Parathyroid adenoma (tissue), 2 donors: ENCODE data around the gene NOSIP.
A peak's percentile ranks its signal among the peaks of the same experiment; 100 is the strongest.

ENCODE experiments used
- H2AFZ ChIP-seq: fragments of 300-600 bp; sonication (generic); one replicate; pipeline ENCODE4 v1.7.0; 2017; ENCODE audit warnings: antibody characterized with exemption, mild to moderate bottlenecking
- H3K27ac ChIP-seq: fragments of 300-600 bp; sonication (generic); one replicate; pipeline ENCODE4 v1.7.0; 2017
- H3K27me3 ChIP-seq: fragments of 300-600 bp; sonication (generic); one replicate; pipeline ENCODE4 v1.7.0; 2017; ENCODE audit warnings: low read length; ENCODE audit not compliant: control insufficient read depth, insufficient read depth
- H3K36me3 ChIP-seq: fragments of 300-600 bp; sonication (generic); one replicate; pipeline ENCODE4 v1.7.0; 2017; ENCODE audit warnings: low read length; ENCODE audit not compliant: control insufficient read depth, insufficient read depth
- H3K4me1 ChIP-seq: fragments of 300-600 bp; sonication (generic); one replicate; pipeline ENCODE4 v1.7.0; 2017; ENCODE audit warnings: control low read depth
- H3K4me2 ChIP-seq: fragments of 300-600 bp; sonication (generic); one replicate; pipeline ENCODE4 v1.7.0; 2017; ENCODE audit warnings: low read length
- H3K4me3 ChIP-seq: fragments of 300-600 bp; sonication (generic); one replicate; pipeline ENCODE4 v1.7.0; 2017; ENCODE audit warnings: low read depth, low read length
- H3K79me2 ChIP-seq: fragments of 300-600 bp; sonication (generic); one replicate; pipeline ENCODE4 v1.7.0; 2017; ENCODE audit warnings: control low read depth
- H3K9ac ChIP-seq: fragments of 300-600 bp; sonication (generic); one replicate; pipeline ENCODE4 v1.7.0; 2017; ENCODE audit warnings: mild to moderate bottlenecking
- H3K9me3 ChIP-seq: fragments of 300-600 bp; sonication (generic); one replicate; pipeline ENCODE4 v1.7.0; 2017; ENCODE audit warnings: low read length; ENCODE audit not compliant: control insufficient read depth
- CTCF ChIP-seq: fragments of 300-600 bp; sonication (generic); IDR thresholded peaks from one replicate; pipeline ENCODE4 v1.7.0; 2017; ENCODE audit warnings: antibody characterized with exemption, mild to moderate bottlenecking
- donor health status: primary hyperparathyroidism.

Gene NOSIP

GRCh38 chr19:49592486-49593232 is 12.3 kb upstream of the NOSIP start:
- no peaks in the 10 kb centered on the region for H3K36me3 ChIP-seq
- H3K4me1 ChIP-seq: peaks cover 2% of the 10 kb centered on the region
- H3K4me3 ChIP-seq: peak overlapping the region; percentile 87
- H3K4me2 ChIP-seq: peak overlapping the region; percentile 94
- H3K27me3 ChIP-seq: no peaks in the 10 kb centered on the region
- no peaks in the 10 kb centered on the region for H3K9me3 ChIP-seq
- H2AFZ ChIP-seq: peak overlapping the region; percentile 62
- H3K9ac ChIP-seq: no peak overlapping the region
- peak overlapping the region; percentile 78 for H3K27ac ChIP-seq
- no peak for TF ChIP-seq CTCF
- H3K79me2 ChIP-seq: peaks cover 11% of the 10 kb centered on the region

- Histone ChIP-seq H3K27me3 (no peaks in the 10 kb centered on the region), H3K36me3 (no peaks in the 10 kb centered on the region), H3K9ac (peak overlapping the region; percentile 12), H3K4me2 (peak overlapping the region; percentile 94), H3K79me2 (peaks cover 11% of the 10 kb centered on the region), H3K9me3 (no peaks in the 10 kb centered on the region), H2AFZ (peak overlapping the region; percentile 62), H3K27ac (peak overlapping the region; percentile 78), H3K4me3 (peak overlapping the region; percentile 87), H3K4me1 (peaks cover 2% of the 10 kb centered on the region)
- TF ChIP-seq CTCF: no peak
These were observed 11.6 kb upstream of the NOSIP start for GRCh38 chr19:49591731-49592485.

GRCh38 chr19:49590971-49591730 is 10.8 kb upstream of the NOSIP start, which contains the start of gene PRR12:
Gene PRR12, plus strand, starts transcription at chr19:49591182. Its CDS starts 473 bp downstream, at chr19:49591655.
- Histone ChIP-seq H3K79me2 (peaks cover 11% of the 10 kb centered on the region), H3K27me3 (no peaks in the 10 kb centered on the region), H2AFZ (peak within 1 kb of the TSS; percentile 82), H3K4me3 (peak within 1 kb of the TSS; percentile 90), H3K9ac (peak within 1 kb of the TSS; percentile 80), H3K27ac (peak within 1 kb of the TSS; percentile 96), H3K4me2 (peak within 1 kb of the TSS; percentile 100), H3K9me3 (no peaks in the 10 kb centered on the region), H3K36me3 (no peaks in the 10 kb centered on the region), H3K4me1 (peaks cover 2% of the 10 kb centered on the region)
- no peak for TF ChIP-seq CTCF

- H2AFZ ChIP-seq: peak overlapping the region; percentile 82
- peaks cover 4% of the 10 kb centered on the region for H3K79me2 ChIP-seq
- H3K4me2 ChIP-seq: peak overlapping the region; percentile 100
- H3K27ac ChIP-seq: peak overlapping the region; percentile 96
- H3K36me3 ChIP-seq: no peaks in the 10 kb centered on the region
- peak overlapping the region; percentile 90 for H3K4me3 ChIP-seq
- TF ChIP-seq CTCF: peak; percentile 21
- H3K9ac ChIP-seq: peak overlapping the region; percentile 80
- no peaks in the 10 kb centered on the region for H3K9me3 ChIP-seq
- H3K27me3 ChIP-seq: no peaks in the 10 kb centered on the region
- H3K4me1 ChIP-seq: peaks cover 2% of the 10 kb centered on the region
These were observed 10.0 kb upstream of the NOSIP start for GRCh38 chr19:49590071-49590970.
